Measurements from ENCODE around the gene JAKMIP1.

JAKMIP1 gene

GRCh38 chr4:6104541-6105130 lies 95.7 kb downstream of the JAKMIP1 start:
- DNase-seq = no peak

GRCh38 chr4:6097581-6097980 lies 102.8 kb downstream of the JAKMIP1 start:
- DNase-seq = no peak

GRCh38 chr4:6095897-6096296 lies 104.5 kb downstream of the JAKMIP1 start:
- no peak for DNase-seq

GRCh38 chr4:6095023-6095752 lies 105.2 kb downstream of the JAKMIP1 start:
- peak in 1 of 51 donors; percentile 60 for DNase-seq

- DNase-seq = no peak
These were observed 106.7 kb downstream of the JAKMIP1 start for GRCh38 chr4:6093671-6094070.

- no peak for DNase-seq
These were observed 107.4 kb downstream of the JAKMIP1 start for GRCh38 chr4:6092971-6093370.

GRCh38 chr4:6092131-6092530 lies 108.2 kb downstream of the JAKMIP1 start:
- no peak for DNase-seq

- DNase-seq = no peak
These were observed 109.4 kb downstream of the JAKMIP1 start for GRCh38 chr4:6090931-6091330.

- DNase-seq = no peak
These were observed 111.4 kb downstream of the JAKMIP1 start for GRCh38 chr4:6088950-6089349.

- DNase-seq = peak in 20 of 51 donors; percentile 6 to 58 (median 28)
These were observed 112.5 kb downstream of the JAKMIP1 start for GRCh38 chr4:6087669-6088341.

GRCh38 chr4:6086846-6087245 lies 113.5 kb downstream of the JAKMIP1 start:
- DNase-seq = no peak

GRCh38 chr4:6085691-6086628 lies 114.4 kb downstream of the JAKMIP1 start:
- DNase-seq = no peak

- no peak for DNase-seq
These were observed 115.2 kb downstream of the JAKMIP1 start for GRCh38 chr4:6085028-6085690.

- no peak for DNase-seq
These were observed 120.4 kb downstream of the JAKMIP1 start for GRCh38 chr4:6079965-6080364.

GRCh38 chr4:6078560-6078959 lies 121.8 kb downstream of the JAKMIP1 start:
- no peak for DNase-seq

- no peak for DNase-seq
These were observed 124.0 kb downstream of the JAKMIP1 start for GRCh38 chr4:6076391-6076790.

GRCh38 chr4:6074758-6075157 lies 125.6 kb downstream of the JAKMIP1 start:
- no peak for DNase-seq

- peak in 15 of 51 donors; percentile 12 to 47 (median 27) for DNase-seq
These were observed 128.2 kb downstream of the JAKMIP1 start for GRCh38 chr4:6071959-6072720.

- no peak for DNase-seq
These were observed 129.0 kb downstream of the JAKMIP1 start for GRCh38 chr4:6071191-6071958.
